Breast epithelium (tissue), 4 donors: ENCODE measurements around the gene TMED6. TPM values are rescaled to one million over a fixed set of nuclear protein-coding genes. Genes with fewer than 3 reads are reported as not detected.

ENCODE experiments used
- DNase-seq, 2 donors: peaks; one replicate each; pipeline ENCODE4 v3.0.0-alpha.2; 2019; ENCODE audit warnings: low spot score in 2 of 2
- H3K27ac ChIP-seq, 2 donors: fragments of 200-600 bp; sonication (generic) in 1 of 2; one replicate each; pipeline ENCODE4 v1.5.1; 2016 to 2019; ENCODE audit warnings: mild to moderate bottlenecking in 1 of 2
- H3K27me3 ChIP-seq, 2 donors: fragments of 200-600 bp; sonication (generic) in 1 of 2; one replicate each; pipeline versions ENCODE4 v1.5.1 to v1.6.0; 2017 to 2019; ENCODE audit warnings: control low read depth in 1 of 2, mild to moderate bottlenecking in 1 of 2
- H3K36me3 ChIP-seq: fragments of 200-600 bp; one replicate; pipeline ENCODE4 v1.5.1; 2019
- H3K4me1 ChIP-seq, 2 donors: fragments of 200-600 bp; sonication (generic); one replicate each; pipeline ENCODE4 v1.5.1; 2016 to 2019; ENCODE audit warnings: control low read depth in 1 of 2
- H3K4me3 ChIP-seq, 3 donors: fragments of 200-600 bp; sonication (generic); 1 replicate in 2 of 3; 2 replicates in 1 of 3; pipeline ENCODE4 v1.5.1; 2016 to 2019; ENCODE audit warnings: mild to moderate bottlenecking in 3 of 3, moderate library complexity in 2 of 3
- H3K9me3 ChIP-seq, 2 donors: fragments of 200-600 bp; sonication (generic) in 1 of 2; one replicate each; pipeline ENCODE4 v1.5.1; 2016 to 2019; ENCODE audit warnings: control low read depth in 1 of 2
- CTCF ChIP-seq, 3 donors: fragments of 450-650 bp; IDR thresholded peaks; one replicate each; pipeline ENCODE4 v1.5.1; 2016 to 2017; ENCODE audit warnings: antibody characterized with exemption in 3 of 3, mild to moderate bottlenecking in 3 of 3, moderate library complexity in 3 of 3
- POLR2A ChIP-seq: fragments of 450-650 bp; IDR thresholded peaks from one replicate; pipeline ENCODE4 v1.6.1; 2016; ENCODE audit warnings: antibody characterized with exemption, mild to moderate bottlenecking, moderate library complexity
- POLR2AphosphoS5 ChIP-seq, 3 donors: sonication (generic); formaldehyde crosslinking; IDR thresholded peaks; one replicate each; pipeline ENCODE4 v1.6.1; 2017; ENCODE audit warnings: antibody characterized with exemption in 3 of 3
- intact Hi-C: fragments of 100-400 bp; cut with DNase I; formaldehyde crosslinking; loops from one replicate; pipeline ENCODE4 v1.15.1; 2023; ENCODE audit warnings: low total_unique reads
- total RNA-seq, 3 donors: library from RNA; depleted of rRNA; stranded (reverse); fragments of >200 nt; gene quantifications; one replicate each; pipeline ENCODE4 v1.1.0, GENCODE V29; 2016

Gene TMED6
- total RNA-seq, 3 donors from 2014 or later, result 0.32 to 1.3 TPM; not detected in 1

GRCh38 chr16:69320740-69321073, 30.9 kb downstream of the TMED6 start:
- DNase-seq, result no peak
- peaks cover 28% of the 10 kb centered on the region for H3K36me3 ChIP-seq
- H3K4me1 ChIP-seq, result no peaks in the 10 kb centered on the region
- no peaks in the 10 kb centered on the region for H3K9me3 ChIP-seq
- TF ChIP-seq CTCF (IDR thresholded peaks at IDR 0.05) (no peak), POLR2AphosphoS5 (IDR thresholded peaks at IDR 0.05) (no peak), POLR2A (no peak)
- no peak overlapping the region for H3K27ac ChIP-seq
- H3K4me3 ChIP-seq, result no peak overlapping the region
- H3K27me3 ChIP-seq, result no peaks in the 10 kb centered on the region
- intact Hi-C loops, result no loop called here

- no peak for TF ChIP-seq POLR2A
- TF ChIP-seq POLR2AphosphoS5 (IDR thresholded peaks at IDR 0.05), result no peak
- TF ChIP-seq CTCF (IDR thresholded peaks at IDR 0.05), result no peak
- H3K4me1 ChIP-seq, result no peaks in the 10 kb centered on the region
- no peaks in the 10 kb centered on the region for H3K27me3 ChIP-seq
- peaks cover 28% of the 10 kb centered on the region for H3K36me3 ChIP-seq
- H3K4me3 ChIP-seq, result no peak overlapping the region
- H3K9me3 ChIP-seq, result no peaks in the 10 kb centered on the region
- no peak for DNase-seq
- H3K27ac ChIP-seq, result no peak overlapping the region
- intact Hi-C loops, result loop anchor here (10.0 kb wide), 1 partner anchor 165 kb away; no protein-coding TSS in a partner anchor
These were observed 31.5 kb downstream of the TMED6 start for GRCh38 chr16:69319826-69320739.

GRCh38 chr16:69319381-69319780, 32.2 kb downstream of the TMED6 start:
- no peak for DNase-seq
- Histone ChIP-seq H3K27me3 (no peaks in the 10 kb centered on the region), H3K27ac (no peak overlapping the region), H3K36me3 (peaks cover 28% of the 10 kb centered on the region), H3K4me3 (no peak overlapping the region), H3K4me1 (no peaks in the 10 kb centered on the region), H3K9me3 (no peaks in the 10 kb centered on the region)
- intact Hi-C loops, result loop anchor here (10.0 kb wide), 1 partner anchor 165 kb away; no protein-coding TSS in a partner anchor
- TF ChIP-seq CTCF (IDR thresholded peaks at IDR 0.05), result no peak
- no peak for TF ChIP-seq POLR2A
- TF ChIP-seq POLR2AphosphoS5 (IDR thresholded peaks at IDR 0.05), result no peak

- Histone ChIP-seq H3K4me3 (no peak overlapping the region), H3K36me3 (peaks cover 28% of the 10 kb centered on the region), H3K27me3 (no peaks in the 10 kb centered on the region), H3K27ac (no peak overlapping the region), H3K9me3 (no peaks in the 10 kb centered on the region), H3K4me1 (no peaks in the 10 kb centered on the region)
- no peak for TF ChIP-seq CTCF (IDR thresholded peaks at IDR 0.05)
- no peak for TF ChIP-seq POLR2AphosphoS5 (IDR thresholded peaks at IDR 0.05)
- no peak for TF ChIP-seq POLR2A
- intact Hi-C loops, result loop anchor here (10.0 kb wide), 1 partner anchor 164 kb away; no protein-coding TSS in a partner anchor
- DNase-seq, result no peak
These were observed 32.7 kb downstream of the TMED6 start for GRCh38 chr16:69318911-69319289.

- Histone ChIP-seq H3K4me3 (no peak overlapping the region), H3K4me1 (no peaks in the 10 kb centered on the region), H3K36me3 (peaks cover 28% of the 10 kb centered on the region), H3K27ac (no peak overlapping the region), H3K9me3 (no peaks in the 10 kb centered on the region), H3K27me3 (no peaks in the 10 kb centered on the region)
- TF ChIP-seq POLR2AphosphoS5 (IDR thresholded peaks at IDR 0.05) (no peak), POLR2A (no peak), CTCF (IDR thresholded peaks at IDR 0.05) (no peak)
- no peak for DNase-seq
- intact Hi-C loops, result loop anchor here (10.0 kb wide), 1 partner anchor 164 kb away; no protein-coding TSS in a partner anchor
These were observed 33.2 kb downstream of the TMED6 start for GRCh38 chr16:69318177-69318910.
